HL-60 (cell line): Measurements from ENCODE around the gene CCL11.

Experiments used
- POLR2AphosphoS5 ChIP-seq: IDR thresholded peaks from 2 replicates; pipeline ENCODE4 v1.6.1; 2012; ENCODE audit warnings: low read depth
- TF ChIP-seq, protein P1 (sequence below): IDR thresholded peaks from one replicate; pipeline ENCODE4 v1.5.1; 2011; ENCODE audit warnings: low read length, control low read depth, inconsistent platforms; ENCODE audit not compliant: insufficient read depth
- TF ChIP-seq, protein P2 (sequence below): IDR thresholded peaks from 2 replicates; pipeline ENCODE4 v1.6.1; 2012; ENCODE audit warnings: low read depth; ENCODE audit not compliant: insufficient replicate concordance

DNA sequence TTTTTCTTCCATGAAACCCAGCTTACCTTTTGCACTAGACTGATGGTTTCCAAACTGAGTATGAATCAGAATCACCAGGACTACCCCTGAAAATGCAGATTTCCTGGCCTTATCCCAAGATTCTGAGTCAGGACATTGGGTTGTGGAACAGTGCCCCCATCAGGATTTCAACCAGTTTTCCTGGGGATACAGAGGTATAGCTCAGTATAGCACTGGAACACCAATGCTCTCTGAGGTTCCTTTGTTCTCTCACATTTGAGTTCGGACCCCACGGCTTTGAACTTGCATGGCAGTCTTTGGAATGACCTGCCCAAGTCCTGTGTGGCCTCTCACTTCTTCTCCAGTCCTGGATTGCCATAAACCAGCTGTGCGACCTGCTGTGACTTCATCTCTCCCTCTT is 20.9 kb downstream of the CCL11 start:
- TF ChIP-seq, protein P1, sequence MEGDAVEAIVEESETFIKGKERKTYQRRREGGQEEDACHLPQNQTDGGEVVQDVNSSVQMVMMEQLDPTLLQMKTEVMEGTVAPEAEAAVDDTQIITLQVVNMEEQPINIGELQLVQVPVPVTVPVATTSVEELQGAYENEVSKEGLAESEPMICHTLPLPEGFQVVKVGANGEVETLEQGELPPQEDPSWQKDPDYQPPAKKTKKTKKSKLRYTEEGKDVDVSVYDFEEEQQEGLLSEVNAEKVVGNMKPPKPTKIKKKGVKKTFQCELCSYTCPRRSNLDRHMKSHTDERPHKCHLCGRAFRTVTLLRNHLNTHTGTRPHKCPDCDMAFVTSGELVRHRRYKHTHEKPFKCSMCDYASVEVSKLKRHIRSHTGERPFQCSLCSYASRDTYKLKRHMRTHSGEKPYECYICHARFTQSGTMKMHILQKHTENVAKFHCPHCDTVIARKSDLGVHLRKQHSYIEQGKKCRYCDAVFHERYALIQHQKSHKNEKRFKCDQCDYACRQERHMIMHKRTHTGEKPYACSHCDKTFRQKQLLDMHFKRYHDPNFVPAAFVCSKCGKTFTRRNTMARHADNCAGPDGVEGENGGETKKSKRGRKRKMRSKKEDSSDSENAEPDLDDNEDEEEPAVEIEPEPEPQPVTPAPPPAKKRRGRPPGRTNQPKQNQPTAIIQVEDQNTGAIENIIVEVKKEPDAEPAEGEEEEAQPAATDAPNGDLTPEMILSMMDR: no peak
- TF ChIP-seq POLR2AphosphoS5: no peak
- TF ChIP-seq, protein P2, sequence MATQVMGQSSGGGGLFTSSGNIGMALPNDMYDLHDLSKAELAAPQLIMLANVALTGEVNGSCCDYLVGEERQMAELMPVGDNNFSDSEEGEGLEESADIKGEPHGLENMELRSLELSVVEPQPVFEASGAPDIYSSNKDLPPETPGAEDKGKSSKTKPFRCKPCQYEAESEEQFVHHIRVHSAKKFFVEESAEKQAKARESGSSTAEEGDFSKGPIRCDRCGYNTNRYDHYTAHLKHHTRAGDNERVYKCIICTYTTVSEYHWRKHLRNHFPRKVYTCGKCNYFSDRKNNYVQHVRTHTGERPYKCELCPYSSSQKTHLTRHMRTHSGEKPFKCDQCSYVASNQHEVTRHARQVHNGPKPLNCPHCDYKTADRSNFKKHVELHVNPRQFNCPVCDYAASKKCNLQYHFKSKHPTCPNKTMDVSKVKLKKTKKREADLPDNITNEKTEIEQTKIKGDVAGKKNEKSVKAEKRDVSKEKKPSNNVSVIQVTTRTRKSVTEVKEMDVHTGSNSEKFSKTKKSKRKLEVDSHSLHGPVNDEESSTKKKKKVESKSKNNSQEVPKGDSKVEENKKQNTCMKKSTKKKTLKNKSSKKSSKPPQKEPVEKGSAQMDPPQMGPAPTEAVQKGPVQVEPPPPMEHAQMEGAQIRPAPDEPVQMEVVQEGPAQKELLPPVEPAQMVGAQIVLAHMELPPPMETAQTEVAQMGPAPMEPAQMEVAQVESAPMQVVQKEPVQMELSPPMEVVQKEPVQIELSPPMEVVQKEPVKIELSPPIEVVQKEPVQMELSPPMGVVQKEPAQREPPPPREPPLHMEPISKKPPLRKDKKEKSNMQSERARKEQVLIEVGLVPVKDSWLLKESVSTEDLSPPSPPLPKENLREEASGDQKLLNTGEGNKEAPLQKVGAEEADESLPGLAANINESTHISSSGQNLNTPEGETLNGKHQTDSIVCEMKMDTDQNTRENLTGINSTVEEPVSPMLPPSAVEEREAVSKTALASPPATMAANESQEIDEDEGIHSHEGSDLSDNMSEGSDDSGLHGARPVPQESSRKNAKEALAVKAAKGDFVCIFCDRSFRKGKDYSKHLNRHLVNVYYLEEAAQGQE: no peak
